NCI-H1417 treated with DMSO at 0.1 percent for 48 hours (cell line): ENCODE results near the gene GRID1.

Source experiments
- DNase-seq: peaks from one replicate; lab custom pipeline; 2025; lab: John Stamatoyannopoulos, UW

Gene GRID1

GRCh38 chr10:86167121-86167761 lies 199.4 kb downstream of the GRID1 start:
- no peak for DNase-seq

- DNase-seq: no peak
Measured at GRCh38 chr10:86165666-86166065, 200.9 kb downstream of the GRID1 start.

DNA sequence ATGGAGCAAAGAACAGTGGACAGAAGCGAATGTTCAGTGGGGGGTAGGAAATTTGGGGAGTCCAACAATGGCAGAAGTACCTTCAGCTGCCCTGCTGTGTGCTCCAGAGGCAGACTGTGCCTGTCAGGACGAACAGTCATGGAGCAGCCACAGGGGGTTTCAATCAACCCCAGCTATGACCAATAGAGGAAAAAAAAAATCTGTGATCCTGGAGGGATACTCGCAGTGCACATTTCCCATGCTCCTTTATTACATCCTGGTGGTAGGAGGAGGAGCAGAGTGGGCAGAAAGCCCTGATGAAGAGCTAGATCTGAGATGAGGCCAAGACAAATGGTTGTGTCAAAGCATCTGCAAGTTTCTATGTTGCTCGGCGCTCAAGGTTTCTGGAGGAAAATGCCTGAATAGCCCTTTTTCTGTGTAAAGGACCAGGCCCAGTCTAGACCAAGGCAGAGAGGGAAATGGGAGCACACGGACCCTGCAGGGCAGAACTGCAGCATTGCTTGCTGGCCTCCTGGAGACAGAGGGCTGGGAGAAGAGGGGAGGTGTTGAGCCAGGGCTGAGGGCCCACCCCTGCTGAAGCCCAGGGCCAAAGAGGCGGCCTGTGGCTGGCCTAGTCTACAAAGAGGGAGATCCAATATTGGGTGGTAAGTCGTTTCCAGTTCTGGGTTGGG lies 201.5 kb downstream of the GRID1 start:
- DNase-seq: no peak

DNA sequence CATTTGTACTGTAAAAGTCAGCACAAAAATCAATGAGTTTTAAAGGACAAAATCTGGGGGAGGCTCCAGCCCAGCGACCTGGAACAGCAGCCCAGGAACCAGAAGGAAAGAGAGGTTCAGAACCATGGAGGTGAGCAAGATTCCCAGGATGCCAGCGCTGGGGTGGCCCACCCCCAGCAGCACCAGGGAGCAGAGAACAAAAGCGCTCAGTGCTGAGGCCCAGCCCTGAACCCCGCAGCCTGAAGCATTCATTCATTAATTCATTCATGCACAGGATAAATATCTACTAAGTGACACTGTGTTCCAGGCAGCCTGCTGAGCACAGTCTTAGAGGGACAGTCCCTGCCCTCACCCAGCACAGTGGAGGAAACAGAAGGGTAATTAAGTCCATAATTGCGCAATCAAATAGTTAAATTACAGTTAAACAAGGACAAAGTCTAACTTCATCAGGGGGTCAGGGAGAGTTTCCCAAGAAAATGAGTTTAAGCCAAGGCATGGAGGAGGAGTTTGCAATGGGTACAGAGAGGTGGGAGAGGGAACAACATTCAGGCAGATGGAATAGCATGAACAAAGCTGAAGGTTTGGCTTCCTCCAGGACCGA lies 202.3 kb downstream of the GRID1 start:
- DNase-seq: no peak

- DNase-seq: no peak
Measured at GRCh38 chr10:86163522-86164173, 202.9 kb downstream of the GRID1 start.

DNA sequence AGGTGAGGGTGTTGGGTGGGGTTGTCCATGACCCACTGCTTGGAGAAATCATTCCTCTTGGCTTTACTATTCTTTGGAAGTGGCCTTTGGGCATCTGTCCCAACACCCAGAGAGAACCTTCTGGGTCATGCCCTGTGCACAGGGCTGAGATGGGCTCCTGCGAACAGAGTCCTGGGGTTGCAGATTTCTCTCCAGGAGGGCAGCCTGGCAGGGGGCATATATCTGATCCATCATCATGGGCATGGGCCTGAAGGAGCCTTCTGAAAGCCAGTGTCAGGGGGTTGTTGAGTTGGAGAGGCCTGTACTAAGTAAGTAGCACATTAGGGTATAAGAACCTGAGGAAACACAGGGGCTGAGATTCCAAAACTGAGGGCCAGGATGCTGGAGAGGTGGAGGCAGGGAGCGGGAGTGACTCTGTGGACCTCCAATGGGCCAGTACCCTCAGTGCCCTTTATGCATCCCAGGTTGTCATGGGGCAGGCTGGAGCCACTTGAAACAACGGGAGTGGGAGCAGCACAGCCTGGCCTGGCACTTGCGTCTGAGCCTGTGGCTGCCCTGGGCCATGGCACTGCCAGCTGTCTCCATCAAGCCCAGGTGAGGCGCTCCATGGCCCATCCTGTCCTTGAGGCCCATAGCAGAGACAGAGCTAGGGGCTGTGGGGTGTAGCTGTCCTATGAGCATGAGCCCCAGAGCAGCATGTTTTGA lies 203.7 kb downstream of the GRID1 start:
- no peak for DNase-seq

DNA sequence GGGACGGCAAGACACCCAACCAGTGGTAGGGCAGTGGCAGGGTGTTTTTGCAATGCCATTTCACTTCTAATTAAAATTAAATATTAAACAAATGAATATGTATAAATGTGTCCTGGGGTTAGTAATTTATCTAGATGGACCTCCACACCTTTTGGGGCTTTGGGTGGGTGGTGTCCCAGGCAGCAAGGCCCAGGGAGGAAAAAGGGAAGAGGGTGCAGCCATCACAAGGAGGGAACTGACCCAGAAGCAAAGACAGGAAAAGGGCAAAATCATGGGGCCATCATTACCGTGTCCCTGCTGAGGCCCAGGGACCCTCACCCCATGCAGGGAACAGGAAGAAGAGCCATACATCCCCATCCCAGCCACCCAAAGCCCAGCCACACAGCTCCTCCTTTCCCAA lies 204.6 kb downstream of the GRID1 start:
- DNase-seq: no peak

DNA sequence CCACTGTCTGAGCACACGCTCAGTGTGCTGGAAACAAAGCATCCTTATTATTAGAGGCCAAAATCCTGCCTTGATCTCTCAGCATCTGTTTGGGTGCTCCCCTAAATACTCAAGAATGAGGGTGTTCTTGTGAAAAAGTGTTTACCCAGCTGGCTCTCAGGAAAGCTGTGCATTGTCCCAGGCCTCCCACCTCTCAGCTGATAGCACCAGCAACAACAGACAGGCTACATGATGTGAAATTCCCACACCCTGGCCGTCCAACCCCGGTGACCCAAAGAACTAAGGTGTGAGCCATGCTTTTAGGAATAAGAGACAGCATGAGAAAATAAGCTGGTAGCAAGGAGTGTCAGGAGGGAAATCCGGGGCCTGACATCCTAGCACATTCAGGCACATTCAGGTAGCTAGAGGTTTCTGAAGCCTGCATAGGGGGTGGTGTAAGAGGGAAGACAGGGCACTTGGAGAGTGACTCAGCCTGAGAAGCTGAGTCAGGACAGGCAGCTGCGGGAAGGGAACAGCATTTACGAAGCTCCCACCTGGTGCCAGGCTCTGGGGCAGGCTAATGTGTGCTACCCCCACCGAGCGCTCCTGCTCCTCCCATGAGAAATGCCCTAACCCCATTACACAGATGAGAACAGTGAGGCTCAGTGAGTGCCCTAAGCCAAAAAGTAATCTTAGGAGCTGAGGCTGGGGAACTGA lies 205.6 kb downstream of the GRID1 start:
- DNase-seq: no peak

DNA sequence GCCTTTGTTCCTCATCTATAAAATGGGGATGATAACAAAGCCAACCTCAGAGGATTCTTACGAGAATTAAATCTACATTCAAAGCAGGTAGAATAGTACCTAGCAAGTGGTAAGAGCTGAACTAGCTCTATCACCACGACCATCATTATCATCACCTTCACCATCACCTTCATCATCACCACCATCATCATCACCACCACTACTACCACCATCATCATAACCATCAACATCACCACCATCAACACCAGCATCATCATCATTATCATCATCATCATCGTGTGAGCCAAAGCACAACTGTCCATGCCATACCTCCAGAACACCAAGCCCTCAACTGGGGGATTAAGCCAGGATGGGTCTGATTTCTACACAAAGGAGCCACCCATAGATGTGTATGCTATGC lies 206.8 kb downstream of the GRID1 start:
- DNase-seq: no peak

DNA sequence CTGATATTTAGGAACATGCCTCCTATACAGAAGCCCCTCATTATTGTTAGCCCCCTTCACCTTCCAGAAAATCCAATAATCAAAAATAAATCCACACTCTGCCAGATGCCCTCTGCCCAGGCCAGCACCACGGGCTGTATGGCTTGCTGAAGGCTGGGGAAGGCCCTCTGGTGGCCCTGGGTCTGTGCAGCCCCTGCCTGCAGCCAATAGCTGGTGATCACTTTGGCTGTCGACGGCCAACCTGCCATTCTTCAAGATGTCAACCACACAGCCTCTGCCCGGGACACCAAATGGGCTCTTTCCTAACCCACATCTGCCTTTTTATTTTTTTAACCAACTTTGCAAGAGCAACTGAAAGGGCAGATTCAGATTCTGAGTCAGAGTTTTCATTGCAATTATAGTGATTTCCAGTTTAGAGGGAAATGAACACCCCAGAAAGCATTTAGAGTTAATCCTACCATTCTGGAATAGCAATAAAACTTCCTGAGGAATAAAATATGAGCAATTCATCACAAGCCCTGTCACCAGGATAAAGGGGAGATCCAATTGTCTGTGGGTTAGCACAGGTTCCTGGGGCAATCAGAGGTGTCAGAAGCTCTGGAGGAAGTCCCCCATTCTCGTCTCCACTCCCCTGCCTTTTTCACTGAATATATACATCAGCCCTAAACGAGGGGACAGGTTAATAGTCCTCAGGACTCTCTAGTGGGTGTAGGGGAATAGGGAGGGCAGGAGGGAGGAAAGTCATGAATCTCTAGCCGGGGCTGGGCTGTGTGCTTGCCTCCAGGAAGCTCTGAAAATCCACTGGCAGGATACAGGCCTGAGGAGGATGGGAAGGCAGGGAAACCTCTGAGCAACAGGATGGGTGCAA lies 211.3 kb downstream of the GRID1 start:
- DNase-seq: no peak

- no peak for DNase-seq
Measured at GRCh38 chr10:86153751-86154150, 212.8 kb downstream of the GRID1 start.

- DNase-seq: no peak
Measured at GRCh38 chr10:86152911-86153310, 213.7 kb downstream of the GRID1 start.

DNA sequence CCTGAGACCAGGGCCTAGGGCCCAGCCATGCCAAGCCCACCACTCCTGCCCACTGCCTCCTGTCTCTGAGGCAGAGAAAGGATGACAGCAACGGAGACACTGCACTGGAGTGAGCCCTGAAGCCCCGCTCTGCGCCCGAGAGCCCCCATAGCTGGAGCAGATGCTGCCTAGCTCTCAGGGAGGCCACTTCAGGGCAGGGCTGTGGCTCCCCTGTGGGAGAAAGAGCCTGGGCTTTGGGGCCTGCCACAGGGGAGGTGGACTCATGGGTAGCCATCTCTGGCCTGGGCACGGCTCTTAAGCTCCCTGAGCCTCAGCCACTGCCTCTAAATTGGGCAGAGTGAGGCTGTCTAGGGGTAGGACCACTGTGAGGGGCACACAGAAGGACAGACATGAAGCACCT lies 214.2 kb downstream of the GRID1 start:
- no peak for DNase-seq

- DNase-seq: no peak
Measured at GRCh38 chr10:86151613-86152012, 215.0 kb downstream of the GRID1 start.

GRCh38 chr10:86149257-86149656 lies 217.3 kb downstream of the GRID1 start:
- DNase-seq: no peak

- DNase-seq: no peak
Measured at GRCh38 chr10:86148117-86148516, 218.5 kb downstream of the GRID1 start.

DNA sequence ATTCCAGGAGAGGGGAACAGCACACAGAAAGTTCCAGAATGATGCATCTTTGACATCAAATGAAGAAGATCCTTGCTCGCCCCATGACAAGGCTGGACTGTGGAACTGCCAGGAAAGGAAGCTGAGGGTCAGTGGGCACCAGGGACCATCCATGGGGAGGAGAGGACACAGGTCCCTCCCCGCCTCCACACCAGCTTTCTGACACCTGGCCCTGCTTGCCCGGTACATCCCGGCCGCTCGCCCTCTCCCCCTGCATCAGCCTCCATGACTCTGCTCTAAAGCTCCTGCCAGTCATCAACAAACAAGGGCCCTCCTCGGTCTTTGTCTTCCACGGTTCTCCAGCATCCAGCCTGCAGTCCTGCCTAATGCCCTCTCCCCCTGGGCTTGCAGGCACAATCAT lies 222.3 kb downstream of the GRID1 start:
- no peak for DNase-seq

- DNase-seq: no peak
Measured at GRCh38 chr10:86141896-86142295, 224.7 kb downstream of the GRID1 start.

GRCh38 chr10:86139066-86139657 lies 227.4 kb downstream of the GRID1 start:
- DNase-seq: no peak

- DNase-seq: no peak
Measured at GRCh38 chr10:86138551-86139065, 228.0 kb downstream of the GRID1 start.
